EL (cell line): ENCODE measurements around the gene PI4KB.

Source experiments
- DNase-seq: peaks from one replicate; pipeline ENCODE4 v3.0.0-alpha.2; 2016

PI4KB gene

GRCh38 chr1:151346082-151346768 lies 19.0 kb upstream of the PI4KB start:
- DNase-seq: no peak

DNA sequence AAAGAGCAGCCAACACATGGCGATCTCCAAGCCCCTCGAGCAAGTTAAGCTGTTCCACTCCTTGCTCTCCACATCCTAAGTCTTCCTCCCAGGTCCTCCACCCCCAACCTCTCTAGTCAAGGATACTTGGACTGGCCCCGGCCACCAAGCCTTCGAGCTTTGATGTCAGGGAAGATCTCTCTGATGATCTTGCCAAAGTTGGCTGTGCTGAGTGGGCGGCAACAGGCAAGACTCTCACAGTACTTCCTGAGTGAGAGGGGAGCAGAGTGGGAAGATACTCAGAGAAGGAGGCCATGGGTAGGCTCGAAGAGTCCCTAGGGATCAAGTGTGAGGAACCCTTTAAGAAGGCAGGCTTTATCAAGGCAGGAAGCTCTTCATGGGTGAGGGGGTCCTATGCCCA lies 17.1 kb upstream of the PI4KB start:
- no peak for DNase-seq

DNA sequence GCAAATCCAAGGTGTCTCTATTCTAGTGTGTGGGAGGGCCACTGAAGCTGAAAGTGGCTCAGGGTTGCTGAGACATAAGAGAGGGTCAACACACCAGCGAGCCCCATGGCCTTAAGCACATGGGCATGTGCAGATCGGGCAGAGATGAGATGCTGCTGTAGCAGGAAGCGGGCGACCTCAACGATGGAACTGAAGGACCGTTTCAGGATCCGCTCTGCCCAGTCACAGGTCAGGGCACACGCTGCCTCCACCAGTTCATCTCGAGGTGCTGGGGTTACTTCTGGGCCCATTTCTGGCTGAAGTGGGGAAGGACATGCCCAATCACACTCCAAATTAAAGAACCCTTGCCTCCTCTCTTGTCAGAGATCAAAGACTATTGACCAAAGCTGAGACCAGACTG lies 16.4 kb upstream of the PI4KB start:
- DNase-seq: no peak

GRCh38 chr1:151342569-151342968 lies 15.4 kb upstream of the PI4KB start:
- DNase-seq: no peak

- DNase-seq: no peak
These were observed 14.8 kb upstream of the PI4KB start for GRCh38 chr1:151342021-151342420.

DNA sequence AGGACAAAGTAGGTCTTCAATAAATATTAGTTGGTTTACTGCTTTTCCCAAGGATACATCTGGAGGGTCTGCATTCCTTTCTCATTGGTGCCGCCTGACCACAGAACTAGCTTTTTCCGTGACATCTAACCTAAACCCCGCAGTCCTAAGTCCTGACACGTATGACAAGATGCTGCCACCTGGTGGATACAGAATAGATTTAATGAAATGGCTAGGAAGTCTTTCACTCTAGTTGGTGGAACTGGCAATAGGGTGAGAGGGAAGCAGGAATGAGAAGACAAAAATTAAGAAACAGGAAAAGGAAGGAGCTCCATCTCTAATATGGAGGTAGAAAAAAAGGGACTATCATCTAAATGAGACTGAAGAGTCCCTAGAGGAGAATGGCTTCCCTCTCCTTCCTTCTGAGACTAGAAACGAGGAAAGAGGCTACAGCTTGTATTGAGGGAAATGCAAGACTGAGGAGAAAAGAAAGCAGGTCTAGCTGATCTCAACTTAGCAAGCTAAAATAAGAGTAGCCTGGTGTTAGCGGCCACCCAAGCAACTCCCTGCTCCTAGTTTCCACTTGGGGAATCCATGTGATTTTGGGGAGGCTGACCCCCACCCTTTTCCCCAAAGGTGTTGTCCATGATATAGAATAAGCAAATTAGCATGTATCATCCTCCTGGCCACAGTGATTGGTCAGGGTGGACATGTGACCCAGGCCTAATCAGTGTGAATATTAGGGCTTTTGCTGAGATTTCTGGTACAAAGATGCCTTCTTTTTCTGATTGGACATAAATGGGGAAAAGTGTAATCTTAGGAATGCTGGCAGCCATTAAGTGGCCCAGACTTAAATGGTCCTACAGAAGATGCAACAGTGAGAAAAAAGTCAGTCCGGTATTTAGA lies 13.9 kb upstream of the PI4KB start:
- peak; percentile 88 for DNase-seq

- DNase-seq: no peak
These were observed 9.3 kb upstream of the PI4KB start for GRCh38 chr1:151336556-151336955.

DNA sequence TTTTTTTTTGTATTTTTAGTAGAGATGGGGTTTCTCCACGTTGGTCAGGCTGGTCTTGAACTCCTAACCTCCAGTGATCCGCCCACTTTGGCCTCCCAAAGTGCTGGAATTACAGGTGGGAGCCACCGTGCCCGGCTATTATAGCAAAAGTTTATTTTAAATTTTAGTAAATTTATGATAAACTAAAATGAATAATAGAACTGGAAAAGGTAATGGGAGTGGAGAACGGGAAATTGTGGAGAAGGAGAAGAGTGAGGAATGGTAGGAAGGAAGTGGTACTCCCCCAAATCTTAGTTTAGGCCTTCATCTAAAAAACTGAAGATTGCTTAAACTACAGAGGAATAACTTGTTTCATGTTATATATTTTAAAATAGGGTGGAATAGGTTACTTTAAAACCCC lies 7.6 kb upstream of the PI4KB start:
- DNase-seq: no peak

DNA sequence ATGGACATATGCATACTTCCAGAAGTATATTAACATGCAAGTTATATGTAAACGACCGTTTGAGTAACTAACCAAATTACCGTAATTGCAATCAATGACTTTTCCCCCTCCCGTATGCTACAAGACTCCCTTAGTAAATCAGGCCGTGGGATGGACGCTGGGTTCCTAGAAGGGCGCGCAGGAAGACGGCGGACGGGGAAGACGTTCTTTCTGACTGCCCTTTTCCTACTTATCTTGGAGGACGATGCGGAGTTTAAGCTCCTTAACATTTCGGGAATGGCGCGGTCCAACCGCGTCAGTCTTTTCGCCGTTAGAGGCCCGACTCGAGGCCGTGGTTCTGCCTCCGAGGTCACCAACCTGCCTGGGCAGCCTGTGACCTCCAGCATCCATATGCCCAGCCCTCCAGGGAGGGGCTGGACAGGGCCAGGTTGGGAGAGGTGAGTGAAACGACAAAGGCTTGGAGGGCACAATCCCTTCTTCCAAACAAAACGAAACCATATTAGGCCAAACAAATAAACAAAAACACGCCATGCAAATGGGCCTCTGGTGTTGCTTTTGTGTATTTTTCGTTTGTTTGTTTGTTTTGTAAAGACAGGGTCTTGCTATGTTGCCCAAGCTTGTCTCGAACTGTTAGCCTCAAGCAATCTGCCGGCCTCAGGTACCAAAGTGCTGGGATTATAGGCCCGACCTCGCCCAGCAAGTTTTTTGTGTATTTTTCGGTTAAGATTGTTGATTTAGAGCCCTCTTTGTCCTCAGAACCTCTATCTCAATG lies 873 bp upstream of the PI4KB start:
- no peak for DNase-seq

DNA sequence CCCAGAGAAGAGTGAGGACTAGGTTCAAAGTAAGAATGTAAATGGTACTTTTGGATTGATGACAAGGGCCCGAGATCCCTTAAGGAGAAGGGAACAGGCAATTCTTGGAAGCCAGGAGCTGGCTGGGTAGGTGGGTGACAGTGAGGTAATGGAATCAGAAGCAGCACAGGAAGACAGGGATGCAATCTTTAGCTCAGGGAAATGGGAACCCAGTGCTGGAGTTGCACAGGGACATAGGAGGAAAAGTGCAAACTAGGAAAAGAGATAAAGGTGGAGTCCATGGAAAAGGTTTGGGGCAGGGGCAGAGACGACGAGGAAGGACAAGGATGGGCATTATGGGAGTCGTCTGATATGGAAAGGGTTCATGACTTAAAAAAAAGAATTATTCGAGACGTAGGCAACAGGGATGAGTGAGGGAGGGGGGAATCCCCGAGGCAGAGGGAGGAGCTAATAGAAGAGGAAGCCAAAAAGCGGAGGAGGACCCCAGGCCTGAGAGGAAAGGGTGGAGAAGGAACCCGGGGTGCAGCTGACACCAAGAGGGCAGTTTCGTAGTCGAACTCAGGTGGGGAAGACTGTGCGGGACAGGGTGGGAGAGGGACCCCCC lies 495 bp downstream of the PI4KB start:
- peak; percentile 62 for DNase-seq

DNA sequence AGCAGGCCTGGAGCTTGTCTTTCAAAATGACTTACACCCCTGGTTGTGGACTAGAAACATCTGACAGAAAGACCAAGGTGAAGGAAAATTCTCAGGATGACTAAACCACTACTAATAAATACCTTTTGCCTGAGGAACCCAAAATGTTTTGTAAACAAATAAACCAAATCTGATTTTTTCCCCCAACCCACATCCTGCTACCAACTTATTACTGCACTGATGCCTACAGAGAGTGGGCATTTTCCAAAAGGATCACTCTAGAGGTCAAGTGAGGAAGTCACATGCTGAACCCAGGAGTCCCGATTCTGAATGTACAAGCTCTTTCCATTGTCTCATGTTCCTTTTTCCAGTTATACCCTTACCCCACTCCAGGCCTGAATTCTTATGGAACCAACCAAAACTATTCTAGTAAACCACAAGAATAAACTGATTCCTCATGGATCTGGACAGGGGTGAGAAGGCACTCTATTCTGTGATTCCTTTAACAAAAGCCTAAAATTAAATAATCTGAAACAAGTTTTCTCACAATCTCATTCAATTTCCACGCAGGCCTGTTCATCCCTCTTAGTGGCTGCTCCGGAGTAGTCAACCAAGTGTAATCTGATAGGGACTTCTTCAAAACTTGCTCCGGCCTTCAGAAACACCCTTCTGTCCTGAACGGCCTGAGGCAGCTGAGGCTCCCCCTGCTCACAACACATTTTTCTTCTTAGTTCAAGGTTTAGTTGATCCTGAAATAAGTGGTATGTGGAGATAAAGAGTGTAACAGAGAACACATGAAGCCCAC lies 1.4 kb downstream of the PI4KB start:
- peak; percentile 38 for DNase-seq

DNA sequence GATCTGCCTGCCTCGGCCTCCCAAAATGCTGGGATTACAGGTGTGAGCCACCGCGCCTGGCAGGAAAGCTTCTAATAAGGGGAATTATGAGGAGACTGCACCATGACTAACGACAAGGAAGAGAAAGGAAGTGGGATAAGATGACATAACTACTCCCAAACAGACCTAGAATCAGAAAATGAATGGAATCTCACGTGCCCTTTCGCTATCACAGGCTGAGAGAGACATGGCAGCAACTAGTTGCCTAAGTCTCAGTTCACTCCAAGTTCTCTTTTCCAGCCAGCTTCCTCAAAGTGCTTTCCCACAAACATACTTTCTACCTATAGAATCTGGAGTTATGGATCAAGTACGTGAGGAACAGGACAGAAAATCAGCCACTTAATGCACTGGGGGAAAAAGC lies 2.0 kb downstream of the PI4KB start:
- peak; percentile 49 for DNase-seq

DNA sequence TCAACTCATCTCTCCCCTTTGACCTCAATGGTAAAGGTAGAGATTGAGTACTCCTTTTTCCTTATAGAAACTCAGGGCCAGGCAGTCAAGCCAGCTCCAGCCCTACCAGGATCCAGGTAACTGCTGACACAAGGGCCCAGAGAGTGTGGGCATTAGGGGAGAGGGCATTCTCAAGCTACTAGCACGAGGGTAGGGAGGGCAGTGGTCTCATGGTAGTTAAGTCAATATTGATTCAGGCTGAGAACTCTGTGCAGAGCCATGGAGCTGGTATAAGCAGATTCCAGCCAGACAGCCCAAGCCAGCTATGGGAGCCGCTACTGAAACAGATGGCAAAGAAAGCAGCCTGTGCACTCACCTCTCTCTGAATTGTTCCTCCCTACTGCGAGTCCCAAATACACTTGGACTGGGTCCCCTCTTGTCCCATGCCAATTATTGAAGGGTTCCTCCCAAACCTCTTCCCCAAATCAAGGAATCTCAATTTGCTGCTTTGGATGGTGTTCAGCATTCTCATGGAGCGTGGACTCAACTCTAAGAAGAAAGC lies 2.8 kb downstream of the PI4KB start:
- DNase-seq: no peak

- no peak for DNase-seq
These were observed 8.2 kb downstream of the PI4KB start for GRCh38 chr1:151318975-151319374.

DNA sequence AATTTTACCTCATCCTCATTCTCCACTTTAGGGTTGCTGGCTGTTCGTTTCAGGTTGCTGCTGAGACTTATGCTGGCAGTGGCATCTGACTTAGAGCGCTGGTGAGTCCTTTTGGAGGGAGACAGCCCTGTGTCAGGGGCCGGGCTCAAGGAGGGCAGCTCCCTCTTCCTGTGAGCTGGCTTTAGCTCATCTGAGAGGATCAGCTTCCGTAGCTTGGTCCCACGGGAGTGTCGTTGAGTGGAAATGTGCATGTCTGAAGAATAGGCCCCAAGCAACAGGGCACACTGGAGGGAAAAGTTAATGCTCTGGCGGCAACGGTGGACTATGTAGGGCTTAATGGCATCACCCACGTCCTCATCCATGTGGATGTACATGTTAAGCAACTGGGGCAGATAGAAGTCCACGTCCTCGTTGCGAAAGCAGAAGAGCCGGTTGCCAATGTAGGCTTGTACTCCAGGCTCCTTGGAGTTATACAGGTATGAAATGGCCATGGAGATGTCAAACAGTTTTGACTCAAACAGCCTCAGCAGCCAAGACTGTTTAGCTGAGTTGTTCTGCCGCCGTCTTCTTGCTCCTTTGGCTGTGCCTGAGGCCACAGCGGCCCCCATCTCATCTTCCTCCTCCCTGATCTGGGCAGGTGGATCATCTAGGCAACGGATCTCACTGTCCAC lies 11.5 kb downstream of the PI4KB start:
- DNase-seq: no peak

GRCh38 chr1:151314137-151314875 lies 12.9 kb downstream of the PI4KB start:
- DNase-seq: peak; percentile 90

DNA sequence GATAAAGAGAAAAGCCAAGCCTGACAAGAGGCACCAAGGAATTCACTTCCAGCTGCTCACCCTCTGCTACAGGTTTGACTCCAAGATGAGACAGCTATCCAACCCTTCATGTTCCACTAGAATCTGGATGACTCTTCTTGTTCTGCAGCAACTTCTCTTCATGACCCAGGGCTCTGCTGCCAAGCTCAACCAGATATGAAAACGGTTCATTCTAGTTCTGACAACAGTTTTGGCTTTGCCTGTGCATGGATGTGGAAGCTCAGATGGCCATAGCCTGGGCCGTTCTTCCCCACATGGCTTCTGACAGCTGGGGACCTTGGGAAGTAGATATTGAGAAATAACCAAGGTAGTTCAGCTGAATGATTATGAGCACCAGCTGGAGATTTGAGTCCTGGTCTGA lies 13.7 kb downstream of the PI4KB start:
- DNase-seq: no peak

DNA sequence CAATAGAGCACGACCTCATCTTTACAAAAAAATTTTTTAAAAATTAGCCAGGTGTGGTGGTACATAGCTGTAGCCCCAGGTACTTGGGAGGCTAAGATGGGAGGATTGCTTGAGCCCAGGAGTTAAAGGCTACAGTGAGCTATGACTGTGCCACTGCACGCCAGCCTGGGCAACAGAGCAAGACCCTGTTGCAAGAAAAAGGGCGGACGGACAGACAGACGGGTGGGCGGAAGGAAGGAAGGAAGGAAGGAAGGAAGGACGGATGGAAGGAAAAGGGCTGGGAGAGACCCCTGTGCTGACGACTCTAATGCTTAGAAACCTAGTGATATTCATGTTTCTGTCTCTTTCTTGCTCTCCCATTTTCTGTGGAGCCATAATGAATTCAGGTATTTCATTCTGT lies 14.4 kb downstream of the PI4KB start:
- no peak for DNase-seq

GRCh38 chr1:151312411-151312810 lies 14.8 kb downstream of the PI4KB start:
- no peak for DNase-seq

- DNase-seq: peak; percentile 100
These were observed 15.5 kb downstream of the PI4KB start for GRCh38 chr1:151311589-151312331.
